GM23248 (cell line): ENCODE data around the gene TRPM5.

ENCODE experiments used
- EZH2 ChIP-seq: fragments of 200-600 bp; sonication (generic); IDR thresholded peaks from 2 replicates; pipeline ENCODE4 v1.6.1; 2018; ENCODE audit warnings: antibody characterized with exemption, mild to moderate bottlenecking; ENCODE audit not compliant: insufficient read depth, poor library complexity, severe bottlenecking
- EZH2phosphoT487 ChIP-seq: fragments of 200-600 bp; sonication (generic); IDR thresholded peaks from 2 replicates; pipeline ENCODE4 v1.6.1; 2018; ENCODE audit warnings: antibody characterized with exemption, moderate library complexity, mild to moderate bottlenecking, low read depth; ENCODE audit not compliant: insufficient read depth

DNA sequence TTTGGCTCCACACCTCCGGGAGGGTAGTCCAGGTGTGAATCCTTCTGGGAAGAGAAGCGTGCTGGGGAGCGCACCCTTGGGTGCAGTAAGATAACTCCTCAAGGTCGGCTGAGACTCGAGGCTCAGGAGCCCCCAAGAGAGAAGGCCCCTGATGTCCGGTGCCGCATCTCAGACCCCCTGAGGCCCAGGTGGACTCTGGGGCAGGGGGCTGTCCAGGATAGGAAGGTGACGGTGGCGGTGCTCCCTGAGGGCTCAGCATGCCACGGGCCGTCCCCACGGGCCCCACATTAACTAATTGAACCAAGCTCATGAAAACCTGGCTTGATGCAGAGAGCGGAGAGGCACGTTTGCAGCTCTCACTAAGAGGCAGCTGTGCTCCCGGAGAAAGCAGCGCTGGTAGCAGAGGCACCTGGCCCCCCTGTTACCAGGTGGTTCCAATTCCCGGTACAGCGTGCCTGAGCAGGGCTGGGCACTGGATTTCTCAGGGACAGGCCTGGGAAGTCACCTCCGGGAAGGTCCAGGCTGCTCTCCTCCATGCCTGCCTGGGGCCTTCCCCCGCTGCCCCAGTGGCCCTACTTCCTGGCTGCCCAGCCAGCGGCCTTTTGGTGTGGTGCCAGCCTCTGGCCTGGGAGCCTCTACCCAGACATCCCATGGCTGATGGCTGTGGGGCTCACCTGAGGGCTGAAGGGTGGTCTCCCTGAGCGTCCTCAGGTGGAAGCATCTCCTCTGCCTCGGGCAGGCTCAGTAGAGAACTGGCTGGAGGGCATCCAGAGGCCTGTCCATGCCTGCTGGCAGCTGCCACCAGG, 1.6 kb upstream of the TRPM5 start:
- no peak for TF ChIP-seq EZH2phosphoT487
- TF ChIP-seq EZH2, result no peak
